Measurements from ENCODE around the gene LRRC26.

Gene LRRC26

DNA sequence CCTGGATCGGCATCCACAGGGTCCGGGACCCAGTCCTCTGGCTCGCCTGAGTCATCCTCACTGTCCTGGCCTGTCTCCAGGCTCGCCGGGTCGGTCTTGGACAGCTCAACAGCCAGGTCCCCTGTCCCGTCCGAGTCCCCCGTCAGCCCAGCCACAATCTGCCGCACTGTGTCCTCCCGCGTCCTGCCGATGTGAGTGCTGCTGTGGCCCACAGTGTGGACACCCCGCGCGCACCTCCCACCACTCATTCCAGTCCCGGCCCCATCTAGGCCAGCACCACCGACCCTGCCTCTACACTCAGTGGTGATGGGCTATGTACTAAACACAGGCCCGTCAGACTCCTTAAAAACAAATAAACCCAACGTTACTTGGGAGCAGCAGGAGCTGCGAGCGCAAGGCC is 11.8 kb upstream of the LRRC26 start:
- no peak for FAIRE-seq

DNA sequence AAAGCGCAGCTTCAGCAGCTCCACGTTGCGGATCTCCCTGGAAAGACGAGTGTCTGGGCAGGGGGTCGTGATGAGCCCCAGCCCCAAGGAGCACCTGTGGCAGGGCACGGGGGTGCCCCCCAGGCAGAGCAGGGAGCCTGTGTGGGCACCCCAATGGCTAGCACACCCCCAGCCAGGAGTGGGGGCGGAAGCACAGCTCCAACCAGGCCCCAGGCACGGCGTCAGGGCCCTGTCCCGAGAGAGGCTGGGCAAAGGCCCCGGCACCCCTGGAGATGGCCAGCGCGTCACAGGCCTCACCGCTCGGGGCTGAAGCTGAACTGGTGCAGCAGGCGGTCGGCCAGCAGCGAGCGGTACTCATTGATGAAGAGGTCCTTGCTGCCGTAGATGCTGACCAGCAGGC is 10.6 kb upstream of the LRRC26 start:
- FAIRE-seq: no peak

DNA sequence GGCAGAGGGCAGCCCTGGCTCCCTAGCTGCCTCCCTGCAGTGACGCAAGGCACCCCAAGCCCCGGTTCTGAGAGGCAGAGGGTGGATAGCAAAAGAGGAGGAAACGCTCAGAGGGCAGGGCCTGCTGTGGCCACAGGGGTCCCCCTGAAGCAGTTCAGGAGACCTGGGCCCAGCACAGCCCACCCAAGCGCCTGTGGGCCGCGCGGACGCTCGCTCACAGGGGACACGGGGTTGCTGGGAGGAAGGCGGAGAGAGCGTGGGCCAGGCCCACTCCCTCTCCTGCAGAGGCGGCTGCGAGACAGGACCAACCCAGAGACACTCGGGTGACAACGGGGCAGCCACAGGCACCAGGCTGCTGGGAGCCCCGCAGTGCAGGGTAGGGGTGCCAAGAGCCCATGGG is 9.9 kb upstream of the LRRC26 start:
- no peak for FAIRE-seq

DNA sequence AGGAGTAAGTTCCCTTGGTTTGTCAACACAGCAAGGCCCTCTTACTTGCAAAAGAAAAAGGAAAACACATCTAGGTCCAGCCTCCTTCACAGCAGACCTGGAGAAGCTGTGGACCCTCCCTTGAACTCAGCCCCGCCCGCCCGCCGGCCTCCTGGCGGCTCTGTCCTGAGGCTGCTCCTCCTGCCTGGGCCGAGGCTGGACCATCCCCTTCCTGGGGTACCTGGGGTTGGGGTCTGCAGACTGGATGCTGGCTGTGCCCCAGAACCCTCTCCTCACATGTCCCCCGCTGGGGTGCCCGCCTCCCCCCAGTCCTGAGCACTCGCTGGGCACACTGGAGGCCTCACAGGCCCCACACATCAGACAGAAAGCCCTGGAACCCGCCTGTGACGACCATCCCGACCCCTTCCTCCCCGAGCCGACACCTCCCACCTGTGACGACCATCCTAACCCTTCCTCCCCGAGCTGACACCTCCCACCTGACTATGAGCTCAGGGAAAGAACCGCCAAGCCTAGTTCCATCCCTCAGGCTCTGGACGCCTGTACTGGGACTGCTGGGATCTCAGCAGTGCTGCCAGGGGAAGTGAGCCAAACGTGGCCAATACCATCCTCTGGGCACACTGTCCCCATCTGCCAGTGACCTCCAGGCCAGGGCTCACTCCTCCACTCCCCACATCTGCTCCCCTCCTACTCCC is 9.2 kb upstream of the LRRC26 start:
- no peak for FAIRE-seq

DNA sequence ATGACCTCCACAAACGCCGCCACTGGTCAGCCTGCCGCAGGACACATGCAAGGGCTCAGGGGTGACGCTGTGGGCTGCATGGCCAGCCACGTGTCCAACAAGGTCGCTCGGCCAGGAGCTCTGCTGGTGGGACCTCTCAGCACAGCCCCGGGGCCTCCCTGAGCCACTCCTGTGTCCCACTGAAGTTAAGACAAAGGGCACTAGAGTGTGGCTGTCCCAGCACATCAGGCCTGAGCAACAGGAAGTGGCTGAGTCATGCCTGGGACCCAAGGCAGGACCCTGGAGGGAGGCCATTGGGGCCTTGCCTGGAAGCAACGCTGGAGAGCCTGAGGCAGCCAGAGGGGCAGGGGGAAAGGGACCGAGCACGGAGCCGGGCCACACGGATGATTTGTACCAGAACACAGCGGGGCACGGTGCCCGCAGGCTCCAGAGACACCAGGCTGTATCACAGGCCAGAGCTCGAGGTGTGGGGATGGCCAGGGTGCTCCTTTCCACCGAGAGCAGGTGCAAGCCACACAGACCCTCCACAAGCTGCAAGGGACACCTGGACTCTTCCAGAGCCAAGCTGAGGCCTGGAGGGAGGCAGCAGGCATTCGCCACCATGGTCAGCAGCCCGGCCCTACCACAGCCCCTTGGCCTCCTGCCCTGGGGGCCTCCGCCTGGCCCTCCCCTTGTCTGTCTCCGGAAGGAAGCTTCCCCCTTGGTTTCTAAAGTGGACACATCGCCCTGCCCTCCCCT is 8.5 kb upstream of the LRRC26 start:
- no peak for FAIRE-seq

DNA sequence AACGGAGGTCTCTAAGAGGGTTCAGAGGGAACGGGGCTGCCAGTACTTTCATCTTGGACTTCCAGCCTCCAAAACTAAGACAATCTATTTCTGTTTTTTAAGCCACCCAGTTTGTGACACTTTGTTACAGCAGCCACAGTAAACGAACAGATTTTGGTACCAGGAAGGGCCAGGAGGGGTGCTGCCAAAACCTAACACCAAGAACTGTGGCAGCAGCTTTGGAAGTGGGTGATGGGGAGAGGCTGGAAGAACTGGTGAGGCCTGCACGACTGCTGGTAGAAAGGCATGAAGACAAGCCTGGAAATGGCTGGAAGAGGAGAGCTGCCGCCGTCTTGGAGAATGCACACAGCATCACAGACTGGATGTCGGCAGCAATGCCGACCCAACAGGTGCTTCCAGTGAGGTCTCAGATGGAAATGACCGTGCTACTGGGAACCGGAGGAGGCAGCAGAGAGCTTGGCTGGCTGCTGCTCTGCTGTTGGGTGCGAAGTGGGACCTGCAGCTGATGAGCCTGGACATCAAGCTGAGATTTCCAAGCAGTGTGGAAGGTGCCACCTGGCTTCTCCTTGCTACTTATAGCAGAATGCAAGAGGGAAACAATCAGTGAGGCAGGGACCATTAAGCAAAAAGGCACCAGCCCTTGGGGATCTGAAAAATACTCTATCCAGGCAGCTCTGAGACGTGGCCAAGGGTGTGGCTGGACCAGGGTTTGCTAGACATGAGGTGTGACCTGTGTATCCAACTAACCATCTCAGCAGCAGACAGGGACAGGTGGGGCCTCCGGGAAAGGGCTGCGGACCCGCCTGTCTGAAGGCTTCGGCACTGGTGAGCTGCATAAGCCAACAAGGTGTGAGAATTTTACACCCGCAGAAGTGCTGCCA is 6.7 kb upstream of the LRRC26 start:
- FAIRE-seq: no peak

DNA sequence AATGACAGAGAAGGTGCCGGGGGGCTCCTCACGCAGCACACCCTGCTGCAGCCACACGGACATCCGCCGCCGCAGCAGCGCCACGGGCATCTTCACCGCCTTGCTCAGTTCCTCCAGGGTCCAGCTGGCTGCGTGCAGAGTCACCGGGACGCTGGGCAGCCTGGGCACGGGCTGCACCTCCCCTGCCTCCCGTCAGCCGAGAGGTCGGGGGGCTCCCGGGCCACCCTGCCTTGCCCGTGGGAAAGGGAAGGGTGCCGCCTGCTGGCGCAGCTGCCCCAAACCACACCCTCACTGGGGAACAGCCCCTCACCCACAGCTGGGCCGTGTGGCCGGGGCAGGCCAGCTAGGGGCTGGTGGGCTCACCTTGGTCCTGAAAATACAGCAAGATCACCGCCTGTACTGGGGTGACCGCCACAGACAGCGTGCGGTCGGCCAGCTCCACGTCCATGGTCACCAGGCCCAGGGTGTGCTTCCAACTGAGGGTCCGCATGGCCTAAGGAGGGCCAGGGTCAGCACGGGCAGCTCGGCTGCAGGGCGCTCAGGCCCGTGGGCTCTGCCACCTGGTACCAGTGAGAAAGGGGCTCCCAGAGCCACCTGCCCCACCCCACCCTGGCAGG is 5.6 kb upstream of the LRRC26 start:
- FAIRE-seq: no peak

DNA sequence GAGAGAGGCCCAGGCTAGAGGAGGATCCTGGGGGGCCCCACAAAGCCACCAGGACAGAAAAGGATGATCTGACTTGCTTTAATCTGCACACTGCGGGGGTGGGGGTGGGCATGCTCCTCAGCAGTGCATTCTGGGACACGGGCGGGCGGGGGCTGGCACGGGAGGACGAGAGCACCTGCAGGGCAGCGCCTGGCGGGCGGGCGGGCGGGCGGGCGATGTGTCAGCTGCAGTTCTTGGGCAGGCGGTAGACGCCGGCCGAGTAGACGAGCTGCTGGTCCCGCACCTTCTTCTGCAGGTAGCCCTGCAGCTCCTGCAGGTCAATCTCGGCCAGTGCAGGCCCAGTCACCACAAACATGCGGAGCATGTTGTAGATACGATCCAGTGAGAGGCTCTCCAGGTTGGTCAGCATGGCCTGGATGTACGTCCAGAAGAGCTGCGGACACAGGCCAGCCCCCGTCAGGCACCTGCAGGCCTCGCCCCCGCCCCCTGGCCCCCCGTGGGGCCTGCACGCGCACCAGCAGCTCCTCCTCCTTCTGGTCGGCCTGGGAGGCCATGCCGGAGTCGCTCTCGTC is 5.0 kb upstream of the LRRC26 start:
- no peak for FAIRE-seq

DNA sequence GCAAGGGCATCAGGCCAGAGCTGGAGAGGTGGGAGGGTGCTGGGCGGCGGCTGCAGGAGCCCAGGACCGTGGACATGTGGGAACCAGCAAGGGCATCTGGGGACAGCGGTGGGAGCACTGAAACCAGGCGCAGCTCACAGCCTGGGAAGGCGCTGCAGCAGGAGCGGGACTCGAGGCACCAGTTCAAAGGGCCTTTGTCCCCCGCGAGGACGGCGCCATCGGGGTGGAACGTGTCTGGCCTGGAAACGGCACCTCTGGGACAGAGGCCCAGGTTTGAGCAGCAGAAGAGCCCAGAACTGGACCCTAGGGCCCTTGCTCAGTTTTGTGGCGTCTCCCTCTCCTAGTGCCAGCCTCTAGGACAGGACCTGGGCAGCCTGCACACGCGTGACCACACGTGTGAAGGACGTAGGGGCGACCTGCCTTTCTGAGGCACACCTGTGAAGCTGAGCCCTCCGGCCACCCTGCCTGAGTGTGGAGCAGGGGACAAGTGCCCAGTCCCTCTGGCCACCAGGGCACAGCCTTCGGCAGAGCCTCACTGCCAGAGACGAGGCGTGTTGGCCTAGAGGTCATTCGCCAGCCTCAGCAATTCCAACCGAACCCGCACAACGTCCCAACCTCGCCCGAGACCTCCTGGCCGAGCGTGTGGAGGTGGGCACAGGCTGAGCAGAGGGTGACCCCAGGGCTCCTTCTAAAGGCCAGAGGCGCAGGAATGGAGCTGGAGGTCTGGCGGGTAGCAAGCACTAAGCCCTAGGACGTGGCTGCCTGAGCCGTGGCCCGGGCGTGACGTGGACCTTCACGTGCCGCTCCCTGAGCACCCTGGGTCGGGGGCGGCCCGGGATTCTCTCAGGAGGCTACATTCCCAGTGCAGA is 4.2 kb upstream of the LRRC26 start:
- FAIRE-seq: no peak

DNA sequence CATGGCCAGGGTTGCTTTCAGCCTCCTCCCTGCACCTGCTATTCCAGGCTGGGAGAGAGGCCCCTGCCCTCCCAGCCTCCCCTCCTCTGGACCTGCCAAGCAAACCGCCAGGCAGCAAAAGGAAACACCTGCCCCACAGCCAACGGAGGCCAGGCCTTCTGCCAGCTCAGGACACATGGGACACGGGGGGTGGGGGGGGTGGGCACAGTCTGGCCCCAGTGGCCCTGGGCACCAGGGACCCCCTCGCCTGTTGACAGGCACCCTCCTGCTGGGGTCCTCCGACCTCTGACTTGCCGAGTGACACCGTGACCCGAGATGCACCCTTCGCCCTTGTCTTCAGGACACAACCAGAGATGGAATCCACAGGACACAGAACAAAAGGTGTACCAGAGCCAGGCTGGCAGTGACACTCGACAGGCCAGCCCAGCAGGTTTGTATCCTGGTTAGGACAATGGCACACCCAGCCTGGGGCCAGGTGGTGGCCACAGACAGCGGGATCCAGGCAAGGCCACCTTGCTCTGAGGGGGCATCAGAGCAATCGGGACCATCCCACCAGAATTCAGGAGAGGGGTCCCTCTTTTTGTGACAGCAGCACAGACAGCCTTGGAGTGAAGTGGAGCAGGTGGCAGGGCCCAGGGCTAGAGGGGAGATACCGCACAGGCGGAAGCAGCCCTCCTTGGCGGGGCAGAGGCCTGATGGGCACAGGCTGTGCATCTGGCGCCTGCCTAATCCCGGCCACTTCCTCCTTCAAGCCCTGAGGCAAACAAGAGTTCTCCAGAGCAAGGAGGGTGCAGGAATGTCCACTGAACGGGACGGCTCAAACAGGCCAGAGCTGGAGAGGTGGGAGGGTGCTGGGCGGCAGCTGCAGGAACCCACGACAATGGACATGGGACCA is 3.3 kb upstream of the LRRC26 start:
- FAIRE-seq: no peak

DNA sequence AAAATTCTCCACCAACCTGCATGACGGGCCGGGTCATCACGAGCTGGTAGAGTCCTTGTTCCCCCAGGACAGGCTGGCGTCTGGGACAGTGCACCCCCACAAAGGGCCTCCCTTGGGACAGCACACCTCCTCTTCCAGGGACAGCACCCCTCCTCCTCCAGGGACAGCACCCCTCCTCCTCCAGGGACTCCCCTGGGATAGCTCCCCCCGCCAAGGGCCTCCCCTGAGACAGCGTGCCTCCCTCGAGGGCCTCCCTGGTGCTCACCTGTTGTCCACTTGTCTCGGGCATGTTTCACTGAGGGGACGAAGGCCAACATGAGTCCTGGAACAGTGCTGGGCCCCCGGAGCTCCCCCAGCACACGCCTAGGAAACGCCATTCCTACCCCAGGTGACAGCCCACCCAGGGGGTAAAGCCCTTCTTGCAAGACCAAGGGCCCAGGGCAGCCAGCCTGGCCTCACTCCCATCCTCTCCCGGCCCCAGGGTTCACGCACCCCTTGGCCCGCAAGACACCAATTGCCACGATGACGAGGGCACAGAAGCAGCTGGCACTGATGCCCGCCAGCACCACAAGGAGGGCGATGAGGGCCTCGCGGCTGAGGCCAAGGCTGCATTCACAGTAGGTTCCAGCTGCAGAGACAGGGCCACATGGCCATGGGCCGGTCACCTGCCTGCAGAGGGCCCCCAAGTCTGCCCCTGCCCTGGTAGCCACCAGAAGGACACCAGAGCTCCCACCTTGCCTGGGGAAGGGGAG is 1.5 kb upstream of the LRRC26 start:
- FAIRE-seq: no peak

DNA sequence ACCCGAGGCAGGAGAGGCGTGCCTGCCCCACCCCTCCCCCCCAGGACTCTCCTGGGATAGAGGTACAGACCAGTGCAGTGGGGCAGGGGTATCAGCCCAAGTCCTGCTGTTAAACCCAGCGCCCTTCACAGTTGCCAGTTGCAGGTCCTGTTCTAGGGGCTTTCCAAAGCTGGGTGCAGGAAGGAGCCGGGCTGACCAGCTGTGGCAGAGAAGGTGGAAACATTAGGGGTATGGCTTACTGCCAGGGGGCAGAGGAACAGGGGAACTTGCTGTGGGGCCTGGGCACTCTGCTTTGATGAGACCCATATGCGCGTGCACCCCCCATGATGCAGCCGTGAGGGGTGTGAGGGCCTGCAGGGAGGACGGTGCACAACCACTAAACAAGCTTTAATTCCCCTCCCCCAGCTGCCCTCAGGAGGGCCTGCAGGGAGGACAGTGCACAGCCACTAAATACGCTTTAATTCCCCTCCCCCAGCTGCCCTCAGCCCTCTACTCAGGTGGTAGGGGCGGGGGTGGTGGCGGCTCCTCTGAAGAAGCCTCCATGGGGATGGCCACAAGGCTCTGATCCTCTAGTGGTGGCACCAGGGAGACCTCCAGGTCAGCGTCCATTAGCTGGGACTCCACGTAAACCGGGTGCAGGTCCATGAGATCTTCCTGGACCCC is 766 bp upstream of the LRRC26 start:
- no peak for FAIRE-seq

DNA sequence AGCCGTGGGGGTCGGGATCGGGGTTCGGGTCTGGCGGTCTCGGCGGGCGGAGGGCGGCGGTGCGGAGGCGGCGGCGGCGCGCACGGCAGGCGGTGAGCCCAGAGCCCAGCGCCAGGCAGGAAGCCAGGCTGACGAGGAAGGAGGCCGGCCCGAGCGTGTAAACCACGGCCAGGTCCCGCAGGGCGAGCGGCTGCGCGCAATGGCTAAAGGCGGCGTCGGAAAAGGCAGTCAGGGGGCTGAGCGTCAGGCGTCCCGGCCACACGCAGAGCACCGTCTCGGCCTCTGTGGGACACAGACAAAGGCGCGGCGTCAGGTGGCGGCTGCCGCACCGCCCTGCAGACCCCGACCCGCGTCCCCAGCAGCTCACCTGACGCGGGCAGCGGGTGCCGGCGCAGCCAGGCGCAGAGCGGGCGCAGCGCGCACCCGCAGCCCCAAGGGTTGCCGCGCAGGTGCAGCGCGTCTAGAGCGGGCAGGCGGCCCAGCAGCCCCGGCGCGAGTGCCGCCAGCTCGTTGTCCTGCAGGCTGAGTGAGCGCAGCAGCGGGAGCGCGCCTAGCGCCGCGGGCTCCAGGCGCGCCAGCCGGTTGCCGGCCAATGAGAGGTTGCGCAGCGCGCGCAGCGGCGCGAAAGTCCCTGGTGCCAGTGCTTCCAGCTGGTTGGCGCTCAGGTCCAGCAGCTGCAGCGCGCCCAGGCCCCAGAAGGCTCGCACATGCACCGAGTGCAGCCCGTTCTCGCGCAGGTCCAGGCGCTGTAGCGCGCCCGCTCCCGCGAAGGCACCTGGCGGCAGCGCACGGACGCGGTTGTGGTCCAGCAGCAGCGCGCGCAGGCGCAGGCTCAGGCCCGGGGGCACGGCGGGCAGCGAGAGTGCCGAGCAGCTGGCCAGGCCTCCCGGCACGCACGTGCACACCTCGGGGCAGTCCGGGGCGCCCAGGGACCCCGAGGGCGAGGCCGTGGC is 671 bp downstream of the LRRC26 start:
- no peak for FAIRE-seq

DNA sequence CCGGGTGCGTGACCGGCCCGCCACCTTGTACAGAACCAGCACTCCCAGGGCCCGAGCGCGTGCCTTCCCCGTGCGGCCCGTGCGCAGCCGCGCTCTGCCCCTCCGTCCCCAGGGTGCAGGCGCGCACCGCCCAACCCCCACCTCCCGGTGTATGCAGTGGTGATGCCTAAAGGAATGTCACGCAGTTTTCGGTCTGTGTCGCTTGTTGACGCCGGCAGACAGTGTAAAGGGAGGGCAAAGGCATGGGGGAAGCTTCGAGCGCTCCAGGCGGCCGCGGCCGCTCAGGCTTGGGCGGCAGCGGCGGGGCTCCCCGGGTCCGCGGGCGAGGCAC is 1.3 kb downstream of the LRRC26 start:
- FAIRE-seq: no peak

DNA sequence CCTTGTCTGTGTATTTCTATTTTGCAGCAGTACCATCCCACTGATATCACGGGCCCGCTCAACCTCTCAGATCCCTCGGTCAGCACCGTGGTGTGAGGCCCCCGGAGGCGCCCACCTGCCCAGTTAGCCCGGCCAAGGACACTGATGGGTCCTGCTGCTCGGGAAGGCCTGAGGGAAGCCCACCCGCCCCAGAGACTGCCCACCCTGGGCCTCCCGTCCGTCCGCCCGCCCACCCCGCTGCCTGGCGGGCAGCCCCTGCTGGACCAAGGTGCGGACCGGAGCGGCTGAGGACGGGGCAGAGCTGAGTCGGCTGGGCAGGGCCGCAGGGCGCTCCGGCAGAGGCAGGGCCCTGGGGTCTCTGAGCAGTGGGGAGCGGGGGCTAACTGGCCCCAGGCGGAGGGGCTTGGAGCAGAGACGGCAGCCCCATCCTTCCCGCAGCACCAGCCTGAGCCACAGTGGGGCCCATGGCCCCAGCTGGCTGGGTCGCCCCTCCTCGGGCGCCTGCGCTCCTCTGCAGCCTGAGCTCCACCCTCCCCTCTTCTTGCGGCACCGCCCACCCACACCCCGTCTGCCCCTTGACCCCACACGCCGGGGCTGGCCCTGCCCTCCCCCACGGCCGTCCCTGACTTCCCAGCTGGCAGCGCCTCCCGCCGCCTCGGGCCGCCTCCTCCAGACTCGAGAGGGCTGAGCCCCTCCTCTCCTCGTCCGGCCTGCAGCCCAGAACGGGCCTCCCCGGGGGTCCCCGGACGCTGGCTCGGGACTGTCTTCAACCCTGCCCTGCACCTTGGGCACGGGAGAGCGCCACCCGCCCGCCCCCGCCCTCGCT is 1.9 kb downstream of the LRRC26 start:
- no peak for FAIRE-seq

DNA sequence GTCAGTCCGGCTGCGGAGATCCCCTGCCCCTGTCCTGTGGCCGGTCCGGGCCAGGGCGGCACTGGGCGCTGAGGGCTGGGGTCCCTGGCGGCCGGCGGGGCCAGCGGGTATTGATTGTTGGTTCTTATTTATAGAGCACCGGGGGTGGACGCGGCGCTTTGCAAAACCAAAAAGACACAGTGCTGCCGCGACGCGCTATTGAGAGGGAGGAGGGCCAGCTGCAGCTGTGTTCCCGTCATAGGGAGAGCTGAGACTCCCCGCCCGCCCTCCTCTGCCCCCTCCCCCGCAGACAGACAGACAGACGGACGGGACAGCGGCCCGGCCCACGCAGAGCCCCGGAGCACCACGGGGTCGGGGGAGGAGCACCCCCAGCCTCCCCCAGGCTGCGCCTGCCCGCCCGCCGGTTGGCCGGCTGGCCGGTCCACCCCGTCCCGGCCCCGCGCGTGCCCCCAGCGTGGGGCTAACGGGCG is 2.5 kb downstream of the LRRC26 start:
- FAIRE-seq: no peak

Measured in TTC549 (cell line).